Esophagus squamous epithelium (tissue), 4 donors: ENCODE measurements around the gene IQCH.

ENCODE experiments used
- CTCF ChIP-seq, 6 experiments: fragments of 450-650 bp in 4 of 6; fragments of 200-600 bp in 2 of 6; sonication (generic) in 2 of 6; IDR thresholded peaks; one replicate each; pipeline ENCODE4 v1.5.1; 2016 to 2019; ENCODE audit warnings: antibody characterized with exemption in 6 of 6, mild to moderate bottlenecking in 4 of 6, moderate library complexity in 4 of 6
- POLR2A ChIP-seq, 4 donors: fragments of 450-650 bp; IDR thresholded peaks; one replicate each; pipeline ENCODE4 v1.6.1; 2017; ENCODE audit warnings: antibody characterized with exemption in 4 of 4, mild to moderate bottlenecking in 4 of 4, moderate library complexity in 3 of 4

- TF ChIP-seq POLR2A (IDR thresholded peaks at IDR 0.05): no peak
- TF ChIP-seq CTCF (IDR thresholded peaks at IDR 0.05): no peak
Observed at GRCh38 chr15:67416891-67417290, 162.3 kb downstream of the IQCH start.
